Trophoblast cell (in vitro differentiated cells and primary cell): Measurements from ENCODE around the gene POLN.

Experiments
- DNase-seq, 2 donors: peaks; one replicate each; pipeline ENCODE4 v3.0.0-alpha.2; 2016
- H2AFZ ChIP-seq: 2 replicates; pipeline ENCODE4 v1.6.1; 2013; ENCODE audit warnings: low read length, moderate library complexity, mild to moderate bottlenecking; ENCODE audit not compliant: insufficient read depth, poor library complexity
- H2AK5ac ChIP-seq: 2 replicates; pipeline ENCODE4 v1.6.1; 2013; ENCODE audit warnings: mild to moderate bottlenecking, low read length
- H2BK120ac ChIP-seq: 2 replicates; pipeline ENCODE4 v1.6.1; 2013; ENCODE audit warnings: low read length, mild to moderate bottlenecking, moderate library complexity; ENCODE audit not compliant: insufficient read depth, poor library complexity
- H2BK12ac ChIP-seq: 2 replicates; pipeline ENCODE4 v1.6.1; 2013; ENCODE audit warnings: mild to moderate bottlenecking, low read length, moderate library complexity
- H2BK5ac ChIP-seq: 2 replicates; pipeline ENCODE4 v1.6.1; 2013; ENCODE audit warnings: low read length, low read depth, moderate library complexity, mild to moderate bottlenecking; ENCODE audit not compliant: poor library complexity
- H3K14ac ChIP-seq: 2 replicates; pipeline ENCODE4 v1.6.1; 2013; ENCODE audit warnings: mild to moderate bottlenecking, low read length
- H3K18ac ChIP-seq: 2 replicates; pipeline ENCODE4 v1.6.1; 2013; ENCODE audit warnings: mild to moderate bottlenecking, low read length
- H3K23ac ChIP-seq: 2 replicates; pipeline ENCODE4 v1.6.1; 2013; ENCODE audit warnings: low read length
- H3K27ac ChIP-seq: 2 replicates; pipeline ENCODE4 v1.5.1; 2013; ENCODE audit warnings: low read depth, mild to moderate bottlenecking, inconsistent platforms, low read length, moderate library complexity
- H3K27me3 ChIP-seq: 2 replicates; pipeline ENCODE4 v1.6.1; 2013; ENCODE audit warnings: inconsistent platforms, mild to moderate bottlenecking, low read length, moderate library complexity; ENCODE audit not compliant: insufficient read depth
- H3K36me3 ChIP-seq, 2 experiments: 1 replicate in 1 of 2; 2 replicates in 1 of 2; pipeline ENCODE4 v1.6.1; 2013; ENCODE audit warnings: low read length in 2 of 2, mild to moderate bottlenecking in 2 of 2, moderate library complexity in 1 of 2; ENCODE audit not compliant: insufficient read depth in 2 of 2, control insufficient read depth in 1 of 2
- H3K4ac ChIP-seq: 2 replicates; pipeline ENCODE4 v1.6.1; 2013; ENCODE audit warnings: low read depth, mild to moderate bottlenecking, low read length, moderate library complexity
- H3K4me1 ChIP-seq, 2 experiments: 1 replicate in 1 of 2; 2 replicates in 1 of 2; pipeline ENCODE4 v1.6.1; 2013; ENCODE audit warnings: low read length in 2 of 2, mild to moderate bottlenecking in 2 of 2, moderate library complexity in 1 of 2; ENCODE audit not compliant: insufficient read depth in 2 of 2, control insufficient read depth in 1 of 2
- H3K4me2 ChIP-seq: 2 replicates; pipeline ENCODE4 v1.6.1; 2013; ENCODE audit warnings: inconsistent platforms, mild to moderate bottlenecking, low read length, moderate library complexity
- H3K4me3 ChIP-seq: 2 replicates; pipeline ENCODE4 v1.5.1; 2013; ENCODE audit warnings: mild to moderate bottlenecking, low read depth, low read length, inconsistent platforms
- H3K79me1 ChIP-seq: one replicate; pipeline ENCODE4 v1.6.1; 2013; ENCODE audit warnings: low read length
- H3K79me2 ChIP-seq: 2 replicates; pipeline ENCODE4 v1.6.1; 2013; ENCODE audit warnings: low read length, mild to moderate bottlenecking; ENCODE audit not compliant: control insufficient read depth, insufficient read depth, poor library complexity
- H3K9ac ChIP-seq: 2 replicates; pipeline ENCODE4 v1.6.1; 2013; ENCODE audit warnings: mild to moderate bottlenecking, low read length
- H3K9me3 ChIP-seq: 2 replicates; pipeline ENCODE4 v1.6.1; 2013; ENCODE audit warnings: low read depth, mild to moderate bottlenecking, control low read depth, inconsistent platforms, low read length; ENCODE audit not compliant: insufficient read depth
- H4K12ac ChIP-seq: 2 replicates; pipeline ENCODE4 v1.6.1; 2013; ENCODE audit warnings: low read depth, mild to moderate bottlenecking, low read length, moderate library complexity
- H4K8ac ChIP-seq: 2 replicates; pipeline ENCODE4 v1.6.1; 2013; ENCODE audit warnings: low read depth, mild to moderate bottlenecking, low read length, moderate library complexity
- H4K91ac ChIP-seq: one replicate; pipeline ENCODE4 v1.6.1; 2013; ENCODE audit warnings: low read depth, mild to moderate bottlenecking, low read length, moderate library complexity
- WGBS: extraction: QIAGEN DNeasy Blood & Tissue Kit; methylation state at CpG from one replicate; pipeline ENCODE4 v1.1.7; 2013; ENCODE audit warnings: missing lambda C conversion rate; ENCODE audit not compliant: insufficient read length, insufficient coverage; ENCODE audit errors: extremely low coverage; 5-methylcytosine and 5-hydroxymethylcytosine counted together

Gene POLN

DNA sequence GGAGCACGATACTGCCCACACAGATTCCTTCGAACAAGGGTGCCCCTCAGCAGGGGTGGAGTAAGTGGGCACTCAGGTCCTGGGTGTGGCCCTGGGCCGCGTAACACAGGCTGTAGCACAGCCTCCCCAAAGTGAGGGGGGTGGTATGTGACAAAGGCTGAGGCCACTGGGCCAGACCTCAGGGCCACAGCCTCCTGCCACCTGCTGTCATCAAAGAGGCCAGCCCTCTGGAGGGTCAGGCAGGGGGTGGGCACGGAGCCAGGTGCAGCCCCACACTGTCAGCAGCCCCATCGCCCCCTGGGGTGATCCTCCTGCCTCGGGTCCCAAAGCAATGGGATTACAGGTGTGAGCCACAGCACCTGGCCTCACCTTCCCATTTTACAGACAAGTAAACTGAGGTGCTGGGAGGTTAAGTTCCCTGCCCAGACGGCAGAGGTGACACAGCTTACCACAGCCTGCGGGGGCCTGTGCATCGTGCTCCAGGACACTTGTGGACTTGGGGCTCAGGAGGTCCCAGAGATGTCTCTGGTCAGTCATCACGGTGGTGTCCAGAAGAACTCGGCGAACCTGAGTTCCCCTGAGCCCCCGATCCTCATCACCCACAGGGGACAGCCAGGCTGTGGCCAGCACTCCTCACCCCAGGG, 47.5 kb upstream of the POLN start:
- Histone ChIP-seq H4K12ac (no peak overlapping the region), H3K9ac (no peak overlapping the region), H2AK5ac (no peak overlapping the region), H2BK12ac (no peak overlapping the region), H3K79me1 (no peaks in the 10 kb centered on the region), H3K14ac (no peak overlapping the region), H2BK5ac (no peak overlapping the region), H3K27ac (no peak overlapping the region), H4K91ac (no peak overlapping the region), H3K27me3 (no peaks in the 10 kb centered on the region), H3K18ac (no peak overlapping the region), H3K9me3 (no peaks in the 10 kb centered on the region), H3K79me2 (no peaks in the 10 kb centered on the region), H2BK120ac (no peak overlapping the region), H4K8ac (no peak overlapping the region), H3K36me3 (no peaks in the 10 kb centered on the region), H3K23ac (no peak overlapping the region), H3K4me1 (peaks cover 0 to 4% of the 10 kb centered on the region in 2 experiments), H3K4me3 (no peak overlapping the region), H3K4me2 (no peak overlapping the region), H3K4ac (no peak overlapping the region), H2AFZ (no peak overlapping the region)
- no CpG with 5 or more reads among the region's 14 CpGs for WGBS
- DNase-seq: no peak

GRCh38 chr4:2288051-2288541, 46.2 kb upstream of the POLN start:
- Histone ChIP-seq H2BK5ac (no peak overlapping the region), H3K27me3 (no peaks in the 10 kb centered on the region), H3K9ac (no peak overlapping the region), H3K36me3 (no peaks in the 10 kb centered on the region), H2BK12ac (no peak overlapping the region), H2AK5ac (no peak overlapping the region), H4K12ac (no peak overlapping the region), H3K4me1 (peaks cover 0 to 4% of the 10 kb centered on the region in 2 experiments), H3K18ac (no peak overlapping the region), H3K4me3 (no peak overlapping the region), H3K79me1 (no peaks in the 10 kb centered on the region), H3K4me2 (no peak overlapping the region), H4K91ac (no peak overlapping the region), H2BK120ac (no peak overlapping the region), H3K14ac (no peak overlapping the region), H4K8ac (no peak overlapping the region), H3K27ac (no peak overlapping the region), H3K4ac (no peak overlapping the region), H2AFZ (no peak overlapping the region), H3K9me3 (no peaks in the 10 kb centered on the region), H3K23ac (no peak overlapping the region), H3K79me2 (no peaks in the 10 kb centered on the region)
- no CpG with 5 or more reads among the region's 10 CpGs for WGBS
- DNase-seq: no peak

DNA sequence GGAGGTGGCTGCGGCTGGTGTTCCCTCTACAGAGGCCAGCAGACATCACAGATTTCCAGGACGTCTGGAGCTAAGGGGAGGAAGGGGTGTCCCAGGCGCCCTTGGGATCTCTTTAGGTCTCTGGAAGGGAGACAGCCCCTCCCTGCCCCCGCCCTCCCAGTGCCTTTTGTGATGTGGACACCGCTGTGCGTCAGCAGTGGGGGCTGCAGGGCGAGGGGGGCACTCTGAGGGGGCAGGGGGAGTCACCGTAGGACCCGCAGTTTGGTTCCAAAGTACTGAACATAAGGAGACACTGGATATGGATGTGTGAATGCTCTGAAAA, 45.6 kb upstream of the POLN start:
- no peak overlapping the region for H4K91ac ChIP-seq
- no peak overlapping the region for H3K4ac ChIP-seq
- no peak overlapping the region for H2BK120ac ChIP-seq
- H3K4me1 ChIP-seq: peaks cover 0 to 4% of the 10 kb centered on the region in 2 experiments
- H4K12ac ChIP-seq: no peak overlapping the region
- no peak overlapping the region for H3K4me3 ChIP-seq
- no peaks in the 10 kb centered on the region for H3K9me3 ChIP-seq
- no peak overlapping the region for H2BK5ac ChIP-seq
- H3K36me3 ChIP-seq: no peaks in the 10 kb centered on the region
- H3K4me2 ChIP-seq: no peak overlapping the region
- no peak overlapping the region for H4K8ac ChIP-seq
- no peak overlapping the region for H3K27ac ChIP-seq
- no peak overlapping the region for H3K18ac ChIP-seq
- no peaks in the 10 kb centered on the region for H3K79me1 ChIP-seq
- no peak overlapping the region for H2BK12ac ChIP-seq
- H3K79me2 ChIP-seq: no peaks in the 10 kb centered on the region
- no peak overlapping the region for H3K23ac ChIP-seq
- H2AK5ac ChIP-seq: no peak overlapping the region
- no peaks in the 10 kb centered on the region for H3K27me3 ChIP-seq
- DNase-seq: no peak
- no peak overlapping the region for H2AFZ ChIP-seq
- WGBS: no CpG with 5 or more reads among the region's 9 CpGs
- H3K9ac ChIP-seq: no peak overlapping the region
- no peak overlapping the region for H3K14ac ChIP-seq

DNA sequence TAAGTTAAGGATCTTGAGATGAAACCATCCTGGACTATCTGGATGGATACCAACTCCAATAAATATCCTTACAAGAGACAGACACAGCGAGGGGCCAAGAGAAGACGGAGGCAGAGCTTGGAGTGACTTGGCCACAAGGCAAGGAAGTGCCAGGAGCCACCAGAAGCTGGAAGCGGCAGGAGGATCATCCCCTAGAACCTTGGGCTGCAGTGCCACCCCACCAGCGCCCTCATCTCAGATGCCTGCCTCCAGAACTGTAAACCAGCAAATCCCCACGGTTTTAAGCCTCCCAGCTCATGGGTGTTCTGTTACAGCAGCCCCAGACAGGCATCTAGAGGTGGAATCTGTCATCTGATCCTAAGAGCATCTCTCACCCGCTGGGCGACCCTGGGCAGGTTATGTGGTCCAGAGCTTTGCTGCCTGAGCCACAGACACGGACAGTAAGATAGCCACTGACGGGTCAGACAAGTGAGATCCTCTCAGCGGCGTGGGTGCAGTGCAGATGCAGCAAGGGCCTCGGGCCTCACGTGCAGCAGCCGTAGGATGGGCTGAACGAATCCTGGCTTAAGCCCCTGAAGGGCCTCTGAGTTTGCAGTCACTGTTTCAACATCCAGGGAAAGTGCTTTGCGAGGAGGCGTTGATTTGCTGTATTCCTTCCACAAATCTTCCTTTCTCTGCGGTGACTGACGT, 45.1 kb upstream of the POLN start:
- WGBS: no CpG with 5 or more reads among the region's 19 CpGs
- Histone ChIP-seq H3K79me2 (no peaks in the 10 kb centered on the region), H3K4ac (no peak overlapping the region)

More for the DNA sequence above, 45.1 kb upstream of the POLN start:
- Histone ChIP-seq H3K4me1 (peaks cover 0 to 4% of the 10 kb centered on the region in 2 experiments), H3K23ac (no peak overlapping the region), H3K79me1 (no peaks in the 10 kb centered on the region), H3K9me3 (no peaks in the 10 kb centered on the region), H3K4me2 (no peak overlapping the region), H3K27ac (no peak overlapping the region), H2AFZ (no peak overlapping the region), H2BK5ac (no peak overlapping the region), H3K4me3 (no peak overlapping the region), H3K27me3 (no peaks in the 10 kb centered on the region), H4K12ac (no peak overlapping the region), H3K14ac (no peak overlapping the region), H2BK120ac (no peak overlapping the region), H3K36me3 (no peaks in the 10 kb centered on the region), H2BK12ac (no peak overlapping the region), H2AK5ac (no peak overlapping the region), H4K91ac (no peak overlapping the region), H3K18ac (no peak overlapping the region), H4K8ac (no peak overlapping the region), H3K9ac (no peak overlapping the region)
- DNase-seq: no peak
